Lung (tissue), 12 donors: ENCODE measurements around the gene C9orf57. TPM values are rescaled to one million over a fixed set of nuclear protein-coding genes. Genes with fewer than 3 reads are reported as not detected.

Experiments used
- ATAC-seq: fragments of 200-7000 bp; cut with Tn5 transposase; one replicate; pipeline ENCODE4 v1.9.1; 2020; ENCODE audit warnings: moderate number of reproducible peaks; ENCODE audit not compliant: insufficient read depth, low FRiP score
- DNase-seq, 3 donors: peaks; one replicate each; pipeline ENCODE4 v3.0.0-alpha.2; 2013 to 2017
- H3K27ac ChIP-seq, 2 donors: one replicate each; pipeline ENCODE4 v1.5.1; 2013; ENCODE audit warnings: mild to moderate bottlenecking in 2 of 2, moderate library complexity in 2 of 2, control low read depth in 1 of 2, inconsistent platforms in 1 of 2, low read depth in 1 of 2, low read length in 1 of 2
- H3K27me3 ChIP-seq, 3 donors: one replicate each; pipeline ENCODE4 v1.5.1; 2013; ENCODE audit warnings: low read length in 2 of 3; ENCODE audit not compliant: control insufficient read depth in 3 of 3, insufficient read depth in 3 of 3
- H3K36me3 ChIP-seq, 4 donors: one replicate each; pipeline ENCODE4 v1.5.1; 2013; ENCODE audit warnings: low read length in 4 of 4, mild to moderate bottlenecking in 1 of 4, moderate library complexity in 1 of 4; ENCODE audit not compliant: control insufficient read depth in 4 of 4, insufficient read depth in 4 of 4
- H3K4me1 ChIP-seq, 5 donors: one replicate each; pipeline ENCODE4 v1.5.1; 2013; ENCODE audit warnings: low read length in 5 of 5, mild to moderate bottlenecking in 2 of 5, moderate library complexity in 1 of 5; ENCODE audit not compliant: control insufficient read depth in 5 of 5, insufficient read depth in 5 of 5
- H3K4me3 ChIP-seq: one replicate; pipeline ENCODE4 v1.5.1; 2013; ENCODE audit warnings: mild to moderate bottlenecking, control low read depth, moderate library complexity
- H3K9ac ChIP-seq, 2 donors: one replicate each; pipeline ENCODE4 v1.5.1; 2013; ENCODE audit warnings: low read length in 2 of 2, control low read depth in 1 of 2; ENCODE audit not compliant: insufficient read depth in 1 of 2
- H3K9me3 ChIP-seq, 4 donors: one replicate each; pipeline ENCODE4 v1.5.1; 2013; ENCODE audit warnings: low read length in 3 of 4, mild to moderate bottlenecking in 1 of 4, moderate library complexity in 1 of 4; ENCODE audit not compliant: control insufficient read depth in 4 of 4, insufficient read depth in 3 of 4
- CTCF ChIP-seq: IDR thresholded peaks from 2 replicates; pipeline ENCODE4 v1.5.1; 2012; ENCODE audit warnings: mild to moderate bottlenecking; ENCODE audit errors: control extremely low read depth, extremely low read depth
- WGBS, 2 donors: extraction: QIAGEN DNeasy Blood & Tissue Kit; methylation state at CpG; one replicate each; pipeline ENCODE4 v1.1.7; 2013; 5-methylcytosine and 5-hydroxymethylcytosine counted together
- polyA plus RNA-seq, 2 donors: library from polyadenylated mRNA; stranded (reverse); fragments of 200-250 nt; gene quantifications; one replicate each; pipeline ENCODE4 v1.2.1, GENCODE V29; 2013
- total RNA-seq, 2 donors: library from RNA; depleted of rRNA in 1 of 2; stranded (reverse); fragments of >200 nt in 1 of 2; gene quantifications; one replicate each; pipeline ENCODE4 v1.2.1, GENCODE V29; 2014 to 2021
- donor health status: control.
- donor health status: control.
- donor health status: Bipolar disorder and iron deficiency.
- donor health status: healthy.
- donor health status: DM: yes; HTN: yes; CAD: no.

The C9orf57 gene
- total and polyA plus RNA-seq, 4 donors: not detected

GRCh38 chr9:72025906-72026305 is 34.5 kb downstream of the C9orf57 start:
- no peak for TF ChIP-seq CTCF

GRCh38 chr9:72023596-72023995 is 36.8 kb downstream of the C9orf57 start:
- Histone ChIP-seq H3K27me3 (no peaks in the 10 kb centered on the region), H3K4me3 (no peak overlapping the region), H3K9ac (no peak overlapping the region), H3K9me3 (no peaks in the 10 kb centered on the region), H3K27ac (no peak overlapping the region), H3K4me1 (peaks cover 0 to 4% (median 0%) of the 10 kb centered on the region in 5 donors), H3K36me3 (no peaks in the 10 kb centered on the region)
- DNase-seq (no peak), ATAC-seq (no peak)
- TF ChIP-seq CTCF: no peak
- 84 to 95% methylated on average over 4 of the region's 4 CpGs for WGBS, 2 donors

More at GRCh38 chr9:72025906-72026305, 34.5 kb downstream of the C9orf57 start:
- DNase-seq (no peak), ATAC-seq (no peak)
- 54 to 74% methylated on average over 3 of the region's 3 CpGs for WGBS, 2 donors
- no peak overlapping the region for H3K9ac ChIP-seq
- H3K4me1 ChIP-seq: peaks cover 0 to 4% (median 0%) of the 10 kb centered on the region in 5 donors
- H3K27ac ChIP-seq: no peak overlapping the region
- no peaks in the 10 kb centered on the region for H3K27me3 ChIP-seq
- H3K4me3 ChIP-seq: no peak overlapping the region
- H3K9me3 ChIP-seq: no peaks in the 10 kb centered on the region
- H3K36me3 ChIP-seq: no peaks in the 10 kb centered on the region

- 60 to 83% methylated on average over 3 of the region's 3 CpGs for WGBS, 2 donors
- ATAC-seq: no peak
Observed at GRCh38 chr9:72022841-72023240, 37.6 kb downstream of the C9orf57 start.

More at GRCh38 chr9:72022841-72023240, 37.6 kb downstream of the C9orf57 start:
- Histone ChIP-seq H3K36me3 (no peaks in the 10 kb centered on the region), H3K9ac (no peak overlapping the region), H3K4me3 (no peak overlapping the region), H3K27ac (no peak overlapping the region), H3K27me3 (no peaks in the 10 kb centered on the region), H3K4me1 (peaks cover 0 to 4% (median 0%) of the 10 kb centered on the region in 5 donors), H3K9me3 (no peaks in the 10 kb centered on the region)
- no peak for DNase-seq
- no peak for TF ChIP-seq CTCF
